Measurements from ENCODE around the gene DNAH12. TPM values are rescaled to one million over a fixed set of nuclear protein-coding genes. Genes with fewer than 3 reads are reported as not detected.
"Not testable (repeated sequence)": the region's sequence is repeated elsewhere in the genome, so short reads cannot be mapped to it uniquely, and the experiment has no call there.

DNAH12 gene
- total and polyA plus RNA-seq, 4 donors: 2.8 to 7.8 (median 6.0) TPM

DNA sequence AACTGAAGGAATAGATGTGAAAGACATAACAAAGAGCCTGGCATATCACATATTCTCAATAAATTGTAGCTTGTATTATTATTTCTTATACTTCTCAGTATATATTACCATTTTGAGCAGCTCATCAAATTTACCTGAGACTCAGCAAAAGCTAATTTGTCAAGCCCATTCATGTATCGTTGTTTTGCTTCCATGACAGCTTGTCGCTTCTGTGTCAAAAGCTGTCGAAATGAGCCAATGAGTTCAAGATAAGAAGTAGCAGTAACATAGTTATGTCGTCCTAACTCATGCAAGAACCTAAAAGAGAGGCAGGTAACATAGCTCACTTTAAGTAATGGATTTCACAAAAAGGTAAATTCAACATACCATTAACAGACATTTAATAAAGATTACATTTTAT is 157.8 kb downstream of the DNAH12 start:
- Histone ChIP-seq H3K27ac (ENCODE audit: low read depth, low read length) (no peak overlapping the region), H3K4me3 (ENCODE audit: low read depth, low read length) (no peak overlapping the region), H3K27me3 (ENCODE audit: control insufficient read depth, insufficient read depth, low read length) (no peaks in the 10 kb centered on the region), H3K36me3 (ENCODE audit: control insufficient read depth, insufficient read depth, low read length) (no peaks in the 10 kb centered on the region), H3K4me1 (ENCODE audit: control insufficient read depth, insufficient read depth, low read length) (no peaks in the 10 kb centered on the region), H3K9me3 (ENCODE audit: control insufficient read depth, insufficient read depth, low read length) (no peaks in the 10 kb centered on the region)
- no CpG with 5 or more reads among the region's 4 CpGs for WGBS (ENCODE audit: insufficient coverage)
- DNase-seq (ENCODE audit: low read depth in 4 of 6, low spot score in 6 of 6): no peak

DNA sequence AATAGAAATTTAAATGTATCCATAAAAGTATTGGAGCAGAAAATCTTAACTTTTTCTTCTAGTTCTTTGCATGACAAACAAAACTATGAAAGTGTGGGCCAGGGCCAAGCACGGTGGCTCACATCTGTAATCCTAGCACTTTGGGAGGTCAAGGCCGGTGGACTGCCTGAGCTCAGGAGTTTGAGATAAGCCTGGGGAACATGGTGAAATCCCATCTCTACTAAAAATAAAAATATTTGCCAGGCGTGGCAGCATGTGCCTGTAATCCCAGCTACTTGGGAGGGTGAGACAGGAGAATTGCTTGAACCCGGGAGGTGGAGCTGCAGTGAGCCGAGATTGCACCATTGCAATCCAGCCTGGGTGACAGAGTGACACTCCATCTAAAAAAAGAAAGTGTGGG is 158.6 kb downstream of the DNAH12 start:
- Histone ChIP-seq H3K36me3 (ENCODE audit: control insufficient read depth, insufficient read depth, low read length) (no peaks in the 10 kb centered on the region), H3K27me3 (ENCODE audit: control insufficient read depth, insufficient read depth, low read length) (no peaks in the 10 kb centered on the region), H3K4me3 (ENCODE audit: low read depth, low read length) (no peak overlapping the region), H3K9me3 (ENCODE audit: control insufficient read depth, insufficient read depth, low read length) (no peaks in the 10 kb centered on the region), H3K4me1 (ENCODE audit: control insufficient read depth, insufficient read depth, low read length) (no peaks in the 10 kb centered on the region), H3K27ac (ENCODE audit: low read depth, low read length) (no peak overlapping the region)
- no peak for DNase-seq (ENCODE audit: low read depth in 4 of 6, low spot score in 6 of 6)
- 100% methylated on average over 3 of the region's 5 CpGs for WGBS (ENCODE audit: insufficient coverage)

DNA sequence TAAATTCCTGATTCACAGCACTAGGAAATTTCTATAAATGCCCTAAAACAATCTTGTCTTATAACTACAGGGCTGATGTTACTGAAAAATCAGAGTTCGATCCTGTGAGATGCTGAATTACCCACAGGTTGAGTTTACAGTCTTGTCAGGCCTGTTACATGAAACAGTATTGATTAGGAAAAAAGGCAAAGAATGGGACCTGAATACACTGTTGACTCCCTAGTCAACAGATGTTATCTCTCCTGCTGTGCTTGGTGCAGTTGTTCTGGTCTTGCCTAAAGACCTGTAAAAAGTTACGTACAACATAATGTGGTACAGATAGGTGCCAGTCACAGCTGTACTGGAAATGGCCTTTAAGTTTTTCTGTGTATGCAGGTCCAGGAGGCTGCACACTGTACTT is 160.3 kb downstream of the DNAH12 start:
- H3K9me3 ChIP-seq (ENCODE audit: control insufficient read depth, insufficient read depth, low read length): no peaks in the 10 kb centered on the region
- no peaks in the 10 kb centered on the region for H3K27me3 ChIP-seq (ENCODE audit: control insufficient read depth, insufficient read depth, low read length)
- WGBS (ENCODE audit: insufficient coverage): 92% methylated on average over 2 of the region's 2 CpGs
- no peak for DNase-seq (ENCODE audit: low read depth in 4 of 6, low spot score in 6 of 6)
- H3K36me3 ChIP-seq (ENCODE audit: control insufficient read depth, insufficient read depth, low read length): no peaks in the 10 kb centered on the region
- no peak overlapping the region for H3K4me3 ChIP-seq (ENCODE audit: low read depth, low read length)
- no peaks in the 10 kb centered on the region for H3K4me1 ChIP-seq (ENCODE audit: control insufficient read depth, insufficient read depth, low read length)
- no peak overlapping the region for H3K27ac ChIP-seq (ENCODE audit: low read depth, low read length)

- Histone ChIP-seq H3K4me1 (ENCODE audit: control insufficient read depth, insufficient read depth, low read length) (no peaks in the 10 kb centered on the region), H3K36me3 (ENCODE audit: control insufficient read depth, insufficient read depth, low read length) (no peaks in the 10 kb centered on the region), H3K27ac (ENCODE audit: low read depth, low read length) (no peak overlapping the region), H3K4me3 (ENCODE audit: low read depth, low read length) (no peak overlapping the region), H3K9me3 (ENCODE audit: control insufficient read depth, insufficient read depth, low read length) (no peaks in the 10 kb centered on the region), H3K27me3 (ENCODE audit: control insufficient read depth, insufficient read depth, low read length) (no peaks in the 10 kb centered on the region)
- DNase-seq (ENCODE audit: low read depth in 4 of 6, low spot score in 6 of 6): no peak
- no CpG with 5 or more reads among the region's 2 CpGs for WGBS (ENCODE audit: insufficient coverage)
Measured at GRCh38 chr3:57383406-57383805, 160.7 kb downstream of the DNAH12 start.

DNA sequence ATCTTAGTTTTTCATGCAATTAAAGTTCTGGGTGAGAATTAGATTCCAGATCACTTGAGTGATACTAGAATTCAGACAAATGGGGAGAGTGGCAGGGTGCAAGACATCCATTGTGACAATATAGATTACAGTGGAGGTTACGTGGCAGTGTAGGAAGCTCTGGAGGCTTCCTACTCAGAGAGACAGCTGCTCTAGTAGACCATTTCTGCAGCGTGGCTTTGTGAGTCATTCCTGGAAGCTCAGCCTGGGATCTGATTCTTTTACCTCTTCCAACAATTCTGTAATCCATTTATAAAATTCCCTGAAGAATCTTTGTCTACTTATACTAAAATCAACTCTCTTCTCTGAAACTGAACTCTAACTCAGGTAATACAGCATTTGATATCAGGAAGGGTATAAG is 161.2 kb downstream of the DNAH12 start:
- WGBS (ENCODE audit: insufficient coverage): 75% methylated on average over 1 of the region's 2 CpGs
- no peak for DNase-seq (ENCODE audit: low read depth in 4 of 6, low spot score in 6 of 6)
- Histone ChIP-seq H3K36me3 (ENCODE audit: control insufficient read depth, insufficient read depth, low read length) (no peaks in the 10 kb centered on the region), H3K4me1 (ENCODE audit: control insufficient read depth, insufficient read depth, low read length) (no peaks in the 10 kb centered on the region), H3K27me3 (ENCODE audit: control insufficient read depth, insufficient read depth, low read length) (no peaks in the 10 kb centered on the region), H3K4me3 (ENCODE audit: low read depth, low read length) (no peak overlapping the region), H3K27ac (ENCODE audit: low read depth, low read length) (no peak overlapping the region), H3K9me3 (ENCODE audit: control insufficient read depth, insufficient read depth, low read length) (no peaks in the 10 kb centered on the region)

DNA sequence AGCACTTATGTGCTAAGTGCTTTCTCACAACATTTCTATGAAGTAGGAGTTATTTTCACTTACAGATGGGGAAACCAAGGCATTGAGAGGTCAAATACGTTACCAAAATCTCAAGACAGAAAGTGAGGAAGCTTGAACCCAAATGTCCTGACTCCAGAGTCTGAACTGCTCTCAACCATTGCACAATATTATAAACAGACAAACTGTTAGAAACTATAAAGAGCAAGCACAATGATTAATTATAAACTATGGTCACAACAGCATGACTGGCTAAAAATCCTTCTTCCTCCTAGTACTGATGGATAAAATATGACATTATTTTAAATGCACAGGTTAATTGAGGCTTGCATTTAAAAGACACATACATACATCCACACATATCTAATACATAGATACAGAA is 173.8 kb downstream of the DNAH12 start:
- no CpG with 5 or more reads among the region's 1 CpG for WGBS (ENCODE audit: insufficient coverage)
- no peaks in the 10 kb centered on the region for H3K27me3 ChIP-seq (ENCODE audit: control insufficient read depth, insufficient read depth, low read length)
- no peak for DNase-seq (ENCODE audit: low read depth in 4 of 6, low spot score in 6 of 6)
- H3K9me3 ChIP-seq (ENCODE audit: control insufficient read depth, insufficient read depth, low read length): peaks cover 6% of the 10 kb centered on the region
- no peak overlapping the region for H3K4me3 ChIP-seq (ENCODE audit: low read depth, low read length)
- no peak overlapping the region for H3K27ac ChIP-seq (ENCODE audit: low read depth, low read length)
- no peaks in the 10 kb centered on the region for H3K4me1 ChIP-seq (ENCODE audit: control insufficient read depth, insufficient read depth, low read length)
- H3K36me3 ChIP-seq (ENCODE audit: control insufficient read depth, insufficient read depth, low read length): no peaks in the 10 kb centered on the region

DNA sequence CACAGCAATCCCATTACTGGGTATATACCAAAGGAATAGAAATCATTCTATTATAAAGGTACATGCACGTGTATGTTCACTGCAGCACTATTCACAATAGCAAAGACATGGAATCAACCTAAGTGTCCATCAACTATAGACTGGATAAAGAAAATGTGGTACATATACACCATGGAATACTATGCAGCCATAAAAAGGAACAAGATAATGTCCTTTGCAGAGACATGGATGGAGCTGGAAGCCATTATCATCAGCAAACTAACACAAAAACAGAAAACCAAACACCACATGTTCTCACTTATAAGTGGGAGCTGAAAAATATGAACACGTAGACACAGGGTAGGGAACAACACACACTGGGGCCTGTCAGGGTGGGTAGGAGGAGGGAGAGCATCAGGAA is 179.1 kb downstream of the DNAH12 start:
- not testable (repeated sequence) for H3K4me1 ChIP-seq (ENCODE audit: control insufficient read depth, insufficient read depth, low read length); DNase-seq (ENCODE audit: low read depth in 4 of 6, low spot score in 6 of 6); H3K27ac ChIP-seq (ENCODE audit: low read depth, low read length); H3K4me3 ChIP-seq (ENCODE audit: low read depth, low read length); H3K36me3 ChIP-seq (ENCODE audit: control insufficient read depth, insufficient read depth, low read length); H3K27me3 ChIP-seq (ENCODE audit: control insufficient read depth, insufficient read depth, low read length); H3K9me3 ChIP-seq (ENCODE audit: control insufficient read depth, insufficient read depth, low read length)
- no CpG with 5 or more reads among the region's 2 CpGs for WGBS (ENCODE audit: insufficient coverage)

GRCh38 chr3:57356275-57356674 is 187.9 kb downstream of the DNAH12 start:
- not testable (repeated sequence) for DNase-seq (ENCODE audit: low read depth in 4 of 6, low spot score in 6 of 6); H3K4me3 ChIP-seq (ENCODE audit: low read depth, low read length); H3K36me3 ChIP-seq (ENCODE audit: control insufficient read depth, insufficient read depth, low read length); H3K4me1 ChIP-seq (ENCODE audit: control insufficient read depth, insufficient read depth, low read length); H3K27ac ChIP-seq (ENCODE audit: low read depth, low read length); H3K9me3 ChIP-seq (ENCODE audit: control insufficient read depth, insufficient read depth, low read length); H3K27me3 ChIP-seq (ENCODE audit: control insufficient read depth, insufficient read depth, low read length)
- no CpG with 5 or more reads among the region's 1 CpG for WGBS (ENCODE audit: insufficient coverage)

DNA sequence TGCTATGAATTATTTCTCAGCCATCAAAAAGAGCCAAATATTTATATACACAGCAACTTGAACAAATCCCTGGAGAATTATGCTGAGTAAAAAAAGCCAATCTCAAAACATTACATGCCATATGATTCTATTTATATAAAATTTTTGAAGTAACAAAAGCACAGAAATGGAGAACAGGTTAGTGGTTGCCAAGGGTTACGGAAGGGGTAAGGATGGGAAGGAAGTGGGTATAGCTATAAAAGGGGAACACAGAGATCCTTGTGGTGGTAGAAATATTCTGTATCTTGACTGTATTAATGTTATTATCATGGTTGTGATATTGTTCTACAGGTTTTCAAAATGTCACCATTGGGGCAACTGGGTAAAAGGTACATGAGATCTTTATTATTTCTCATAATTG is 189.4 kb downstream of the DNAH12 start:
- no peaks in the 10 kb centered on the region for H3K4me1 ChIP-seq (ENCODE audit: control insufficient read depth, insufficient read depth, low read length)
- DNase-seq (ENCODE audit: low read depth in 4 of 6, low spot score in 6 of 6): no peak
- 100% methylated on average over 1 of the region's 1 CpG for WGBS (ENCODE audit: insufficient coverage)
- H3K4me3 ChIP-seq (ENCODE audit: low read depth, low read length): no peak overlapping the region
- H3K9me3 ChIP-seq (ENCODE audit: control insufficient read depth, insufficient read depth, low read length): no peaks in the 10 kb centered on the region
- no peaks in the 10 kb centered on the region for H3K36me3 ChIP-seq (ENCODE audit: control insufficient read depth, insufficient read depth, low read length)
- H3K27ac ChIP-seq (ENCODE audit: low read depth, low read length): no peak overlapping the region
- H3K27me3 ChIP-seq (ENCODE audit: control insufficient read depth, insufficient read depth, low read length): no peaks in the 10 kb centered on the region

GRCh38 chr3:57350271-57350670 is 193.9 kb downstream of the DNAH12 start:
- Histone ChIP-seq H3K4me3 (ENCODE audit: low read depth, low read length) (no peak overlapping the region), H3K27ac (ENCODE audit: low read depth, low read length) (no peak overlapping the region), H3K4me1 (ENCODE audit: control insufficient read depth, insufficient read depth, low read length) (no peaks in the 10 kb centered on the region), H3K27me3 (ENCODE audit: control insufficient read depth, insufficient read depth, low read length) (no peaks in the 10 kb centered on the region), H3K9me3 (ENCODE audit: control insufficient read depth, insufficient read depth, low read length) (no peaks in the 10 kb centered on the region), H3K36me3 (ENCODE audit: control insufficient read depth, insufficient read depth, low read length) (no peaks in the 10 kb centered on the region)
- no peak for DNase-seq (ENCODE audit: low read depth in 4 of 6, low spot score in 6 of 6)
- WGBS (ENCODE audit: insufficient coverage): no CpG with 5 or more reads among the region's 1 CpG
